Panc1 (cell line): ENCODE data around the gene TWF1.

ENCODE experiments used
- CTCF ChIP-seq: fragments of 450-650 bp; IDR thresholded peaks from 2 replicates; pipeline ENCODE4 v1.5.1; 2017; ENCODE audit warnings: mild to moderate bottlenecking
- POLR2AphosphoS5 ChIP-seq: IDR thresholded peaks from 2 replicates; pipeline ENCODE4 v1.6.1; 2012; ENCODE audit warnings: mild to moderate bottlenecking, low read depth, low read length, moderate library complexity
- REST ChIP-seq, 2 experiments: IDR thresholded peaks; 2 replicates each; pipeline ENCODE4 v1.6.1; 2011 to 2012; ENCODE audit warnings: low read depth in 2 of 2, control low read depth in 1 of 2, low read length in 1 of 2, mild to moderate bottlenecking in 1 of 2, moderate library complexity in 1 of 2; ENCODE audit not compliant: insufficient read depth in 1 of 2
- SIN3A ChIP-seq: IDR thresholded peaks from 2 replicates; pipeline ENCODE4 v1.6.1; 2012; ENCODE audit warnings: low read depth, mild to moderate bottlenecking, low read length, moderate library complexity, borderline replicate concordance; ENCODE audit not compliant: insufficient read depth

DNA sequence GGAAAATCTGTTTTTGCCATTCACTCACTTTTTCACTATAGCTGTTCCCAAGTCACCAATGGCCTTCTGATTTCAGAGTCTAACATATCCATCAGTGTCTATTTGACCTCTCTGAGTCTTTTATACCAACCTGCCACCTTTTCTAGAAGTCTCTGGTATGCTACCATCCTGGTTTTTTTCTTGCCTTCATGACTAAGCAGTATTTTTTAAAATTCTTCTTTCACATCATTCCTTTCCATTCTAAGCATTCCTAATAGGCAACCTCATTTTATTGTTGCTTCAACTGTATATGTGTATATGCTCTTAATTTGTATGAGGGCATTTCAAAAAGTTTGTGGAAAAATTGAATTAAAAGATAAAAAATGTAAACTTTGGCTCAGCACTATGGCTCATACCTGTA, 42.3 kb downstream of the TWF1 start:
- no peak for TF ChIP-seq REST (IDR thresholded peaks at IDR 0.05; ENCODE audit: insufficient read depth in 1 of 2, low read depth in 2 of 2, low read length in 1 of 2)
- TF ChIP-seq CTCF = no peak
- TF ChIP-seq POLR2AphosphoS5 = no peak
- TF ChIP-seq SIN3A = no peak
